DND-41 (cell line): Measurements from ENCODE around the gene SENP1.

Source experiments
- ATAC-seq: fragments of 200-7000 bp; cut with Tn5 transposase; 3 replicates; pipeline ENCODE4 v1.9.1; 2021; ENCODE audit warnings: low read depth; ENCODE audit not compliant: insufficient read depth
- DNase-seq: peaks from one replicate; pipeline ENCODE4 v3.0.0-alpha.2; 2020
- H2AFZ ChIP-seq: 2 replicates; pipeline ENCODE4 v1.6.0; 2012; ENCODE audit warnings: low read depth, low read length
- H3K27ac ChIP-seq: 2 replicates; pipeline ENCODE4 v1.5.1; 2012; ENCODE audit warnings: low read length, inconsistent platforms
- H3K27me3 ChIP-seq: fragments of 200-600 bp; sonication (generic); 2 replicates; pipeline ENCODE4 v1.6.0; 2012; ENCODE audit warnings: low read length, mild to moderate bottlenecking, inconsistent platforms; ENCODE audit not compliant: insufficient read depth, poor library complexity
- H3K36me3 ChIP-seq: 2 replicates; pipeline ENCODE4 v1.5.1; 2012; ENCODE audit warnings: low read length, inconsistent platforms; ENCODE audit not compliant: insufficient read depth
- H3K4me1 ChIP-seq: 2 replicates; pipeline ENCODE4 v1.5.1; 2012; ENCODE audit warnings: mild to moderate bottlenecking, low read length; ENCODE audit not compliant: insufficient read depth
- H3K4me2 ChIP-seq: 2 replicates; pipeline ENCODE4 v1.6.0; 2012; ENCODE audit warnings: mild to moderate bottlenecking, moderate library complexity, low read length, inconsistent platforms; ENCODE audit not compliant: insufficient read depth
- H3K4me3 ChIP-seq, 2 experiments: fragments of 200-600 bp in 1 of 2; shearing (Covaris generic) in 1 of 2; 2 replicates each; pipeline ENCODE4 v1.5.1; 2012 to 2016; ENCODE audit warnings: inconsistent platforms in 2 of 2, low read length in 2 of 2, mild to moderate bottlenecking in 2 of 2, low read depth in 1 of 2, moderate library complexity in 1 of 2
- H3K79me2 ChIP-seq: 2 replicates; pipeline ENCODE4 v1.6.0; 2012; ENCODE audit warnings: low read length, inconsistent platforms; ENCODE audit not compliant: insufficient read depth
- H3K9ac ChIP-seq: 2 replicates; pipeline ENCODE4 v1.6.0; 2012; ENCODE audit warnings: low read depth, mild to moderate bottlenecking, inconsistent platforms, low read length, moderate library complexity
- H3K9me3 ChIP-seq: 2 replicates; pipeline ENCODE4 v1.5.1; 2012; ENCODE audit warnings: low read length, moderate library complexity, mild to moderate bottlenecking, inconsistent platforms; ENCODE audit not compliant: insufficient read depth, severe bottlenecking
- H4K20me1 ChIP-seq: 2 replicates; pipeline ENCODE4 v1.6.0; 2012; ENCODE audit warnings: low read length; ENCODE audit not compliant: insufficient read depth
- EZH2 ChIP-seq: IDR thresholded peaks from 3 replicates; pipeline ENCODE4 v1.6.1; 2012; ENCODE audit warnings: borderline replicate concordance, low read depth, mild to moderate bottlenecking, moderate library complexity, low read length, inconsistent platforms; ENCODE audit not compliant: severe bottlenecking
- TF ChIP-seq, protein P1 (sequence below): IDR thresholded peaks from 2 replicates; pipeline ENCODE4 v1.5.1; 2012; ENCODE audit warnings: borderline replicate concordance, low read length, moderate library complexity, mild to moderate bottlenecking; ENCODE audit not compliant: poor library complexity, severe bottlenecking; ENCODE audit errors: extremely low read depth

The SENP1 gene

DNA sequence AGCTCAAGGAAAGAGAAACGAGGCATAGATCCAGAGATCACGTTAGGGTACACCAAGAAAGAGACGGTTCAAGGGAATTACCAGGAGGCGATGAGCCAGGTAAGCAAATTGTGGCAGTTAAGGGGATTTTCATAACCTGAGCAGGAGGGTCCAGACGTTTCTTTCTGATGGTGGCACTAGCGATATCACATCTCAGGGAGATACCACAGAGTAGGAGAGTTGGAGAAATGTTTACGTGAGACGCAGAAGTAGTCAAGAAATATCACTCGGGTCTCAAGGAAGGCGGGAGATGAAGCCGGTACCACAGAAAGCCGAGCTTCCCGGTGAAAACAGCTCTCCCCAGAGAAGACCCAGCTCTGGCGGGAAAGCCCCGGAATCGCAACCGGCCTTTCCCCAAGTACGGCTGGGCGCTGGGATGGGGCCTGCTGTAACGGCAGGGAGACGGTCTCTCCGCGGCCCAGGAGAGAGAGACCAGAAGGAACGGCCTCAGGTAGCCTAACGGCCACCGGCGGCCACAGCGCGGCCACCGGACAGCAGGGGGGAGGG lies 485 bp downstream of the SENP1 start:
- Histone ChIP-seq H3K27me3 (no peaks in the 10 kb centered on the region), H3K4me3 (peak overlapping the region; percentile 78 to 90), H3K36me3 (no peaks in the 10 kb centered on the region; the same call in 1 of the 2 replicates), H3K27ac (peak overlapping the region; percentile 94), H3K9ac (peak overlapping the region; percentile 84), H3K4me2 (peak overlapping the region; percentile 86), H3K4me1 (peaks cover 38% of the 10 kb centered on the region), H2AFZ (peak overlapping the region; percentile 96), H3K9me3 (no peaks in the 10 kb centered on the region), H3K79me2 (peaks cover 61% of the 10 kb centered on the region), H4K20me1 (0 out of 2 replicates have a peak, but pooled peaks cover 3% of the 10 kb centered on the region)
- no peak for TF ChIP-seq EZH2
- TF ChIP-seq, protein P1, sequence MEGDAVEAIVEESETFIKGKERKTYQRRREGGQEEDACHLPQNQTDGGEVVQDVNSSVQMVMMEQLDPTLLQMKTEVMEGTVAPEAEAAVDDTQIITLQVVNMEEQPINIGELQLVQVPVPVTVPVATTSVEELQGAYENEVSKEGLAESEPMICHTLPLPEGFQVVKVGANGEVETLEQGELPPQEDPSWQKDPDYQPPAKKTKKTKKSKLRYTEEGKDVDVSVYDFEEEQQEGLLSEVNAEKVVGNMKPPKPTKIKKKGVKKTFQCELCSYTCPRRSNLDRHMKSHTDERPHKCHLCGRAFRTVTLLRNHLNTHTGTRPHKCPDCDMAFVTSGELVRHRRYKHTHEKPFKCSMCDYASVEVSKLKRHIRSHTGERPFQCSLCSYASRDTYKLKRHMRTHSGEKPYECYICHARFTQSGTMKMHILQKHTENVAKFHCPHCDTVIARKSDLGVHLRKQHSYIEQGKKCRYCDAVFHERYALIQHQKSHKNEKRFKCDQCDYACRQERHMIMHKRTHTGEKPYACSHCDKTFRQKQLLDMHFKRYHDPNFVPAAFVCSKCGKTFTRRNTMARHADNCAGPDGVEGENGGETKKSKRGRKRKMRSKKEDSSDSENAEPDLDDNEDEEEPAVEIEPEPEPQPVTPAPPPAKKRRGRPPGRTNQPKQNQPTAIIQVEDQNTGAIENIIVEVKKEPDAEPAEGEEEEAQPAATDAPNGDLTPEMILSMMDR = no peak
- DNase-seq (peak; percentile 44), ATAC-seq (peak; percentile 46)

DNA sequence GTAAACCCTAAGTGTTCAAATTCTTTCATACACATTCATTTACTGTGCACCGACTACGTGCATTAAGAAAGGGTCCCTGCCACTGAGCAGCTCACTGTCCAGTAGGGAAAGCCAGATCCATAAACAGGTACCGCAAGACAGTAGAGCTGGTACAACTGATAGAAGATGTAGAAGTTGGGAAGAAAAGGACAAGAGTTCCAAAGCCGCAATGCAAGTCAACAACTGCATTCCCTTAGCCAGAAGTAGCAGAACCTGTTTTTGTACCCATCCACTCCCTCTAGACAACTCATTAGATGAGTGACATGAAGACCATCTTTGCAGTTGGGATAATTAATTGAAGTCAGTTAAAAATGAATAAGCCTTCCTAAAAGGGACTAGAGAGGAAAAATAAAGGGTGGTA lies 1.3 kb downstream of the SENP1 start:
- no peaks in the 10 kb centered on the region for H3K9me3 ChIP-seq
- no peak for ATAC-seq
- no peak for DNase-seq
- H3K4me2 ChIP-seq = peak overlapping the region; percentile 86
- peak overlapping the region; percentile 84 for H3K9ac ChIP-seq
- TF ChIP-seq EZH2 = no peak
- TF ChIP-seq, protein P1 = no peak
- peak overlapping the region; percentile 94 for H3K27ac ChIP-seq
- peaks cover 69% of the 10 kb centered on the region for H3K79me2 ChIP-seq
- peaks cover 3% of the 10 kb centered on the region; the same call in 1 of the 2 replicates for H3K36me3 ChIP-seq
- H3K27me3 ChIP-seq = no peaks in the 10 kb centered on the region
- peaks cover 38% of the 10 kb centered on the region for H3K4me1 ChIP-seq
- peaks cover 3% of the 10 kb centered on the region; the same call in 1 of the 2 replicates for H4K20me1 ChIP-seq
- H3K4me3 ChIP-seq = peak overlapping the region; percentile 78 to 90
- H2AFZ ChIP-seq = no peak overlapping the region

DNA sequence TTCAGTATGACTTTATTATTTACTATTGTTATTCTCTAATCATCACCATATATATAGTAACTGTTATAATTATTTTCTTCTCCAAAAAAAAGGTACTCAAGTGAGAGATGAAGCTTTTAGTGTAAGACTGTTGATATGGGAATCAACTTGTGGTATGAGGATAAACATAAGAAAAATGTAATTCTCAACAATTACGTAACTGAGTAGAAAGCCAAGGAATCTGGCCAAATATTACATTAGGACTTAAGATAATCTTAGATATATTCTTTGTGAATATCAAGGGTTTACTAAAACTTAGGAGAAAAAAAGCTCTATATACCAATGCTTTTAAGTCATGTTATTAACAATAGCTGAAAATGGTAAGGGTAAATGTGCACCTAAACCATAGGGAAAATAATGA lies 13.3 kb downstream of the SENP1 start:
- Histone ChIP-seq H3K36me3 (peaks cover 75% of the 10 kb centered on the region), H3K79me2 (peaks cover 21% of the 10 kb centered on the region), H2AFZ (no peak overlapping the region), H3K9me3 (no peaks in the 10 kb centered on the region), H3K9ac (no peak overlapping the region), H4K20me1 (no peaks in the 10 kb centered on the region), H3K4me2 (no peak overlapping the region), H3K4me1 (no peaks in the 10 kb centered on the region), H3K27ac (no peak overlapping the region), H3K4me3 (no peak overlapping the region), H3K27me3 (no peaks in the 10 kb centered on the region)
- no peak for TF ChIP-seq EZH2
- DNase-seq (no peak), ATAC-seq (no peak)

DNA sequence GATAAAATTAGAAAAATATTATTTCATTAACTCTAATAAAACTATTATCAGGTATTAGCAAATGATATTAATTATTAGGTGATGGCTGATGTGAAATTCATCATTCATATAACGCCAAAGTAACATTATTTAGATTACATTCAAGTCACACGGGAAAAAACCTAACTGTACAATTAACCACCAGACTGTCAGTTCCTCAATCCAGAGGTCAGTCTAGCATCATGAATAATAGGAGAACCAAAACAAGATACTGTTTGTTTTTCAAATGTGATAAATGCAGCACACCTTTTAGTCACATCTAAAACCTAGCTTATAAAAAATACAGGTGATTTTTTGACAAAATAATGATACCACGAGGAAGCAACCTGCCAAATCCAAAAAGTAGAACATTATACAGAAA lies 19.6 kb downstream of the SENP1 start:
- Histone ChIP-seq H3K4me2 (no peak overlapping the region), H3K9ac (no peak overlapping the region), H3K9me3 (no peaks in the 10 kb centered on the region), H3K4me1 (no peaks in the 10 kb centered on the region), H3K27me3 (no peaks in the 10 kb centered on the region), H4K20me1 (no peaks in the 10 kb centered on the region), H3K27ac (no peak overlapping the region), H3K4me3 (no peak overlapping the region), H2AFZ (no peak overlapping the region), H3K36me3 (peaks cover 86% of the 10 kb centered on the region), H3K79me2 (0 out of 2 replicates have a peak, but pooled peaks cover 2% of the 10 kb centered on the region)
- TF ChIP-seq, protein P1 = no peak
- TF ChIP-seq EZH2 = no peak
- DNase-seq (no peak), ATAC-seq (no peak)
